ENCODE data around the gene CELSR3. TPM values are rescaled to one million over a fixed set of nuclear protein-coding genes. Genes with fewer than 3 reads are reported as not detected.

CELSR3 gene
- polyA plus RNA-seq, 3 donors from 2014 or later: 0.46 to 0.48 TPM; not detected in 1

- Mint-ChIP-seq H3K36me3 (peaks cover 9 to 19% (median 13%) of the 10 kb centered on the region in 3 donors), H3K9me3 (no peaks in the 10 kb centered on the region), H3K27ac (peak overlapping the region in 2 of 6 donors; percentile 13 to 46), H3K27me3 (ENCODE audit: low read depth in 3 of 3) (peaks cover 0 to 6% (median 2%) of the 10 kb centered on the region in 3 donors), H3K4me3 (no peak overlapping the region), H3K4me1 (peaks cover 25 to 33% of the 10 kb centered on the region in 2 donors)
- no peak for DNase-seq
Measured at GRCh38 chr3:48695393-48695753, 32.7 kb upstream of the CELSR3 start.

- Mint-ChIP-seq H3K27ac (peak overlapping the region in 3 of 6 donors; percentile 13 to 79 (median 46)), H3K4me3 (no peak overlapping the region), H3K9me3 (no peaks in the 10 kb centered on the region), H3K27me3 (ENCODE audit: low read depth in 3 of 3) (peaks cover 0 to 6% (median 2%) of the 10 kb centered on the region in 3 donors), H3K36me3 (peaks cover 13 to 23% (median 13%) of the 10 kb centered on the region in 3 donors), H3K4me1 (peaks cover 21 to 28% of the 10 kb centered on the region in 2 donors)
- DNase-seq: no peak
Measured at GRCh38 chr3:48694610-48695392, 32.1 kb upstream of the CELSR3 start.

- Mint-ChIP-seq H3K27me3 (ENCODE audit: low read depth in 3 of 3) (peaks cover 0 to 6% (median 2%) of the 10 kb centered on the region in 3 donors), H3K27ac (no peak overlapping the region), H3K36me3 (peaks cover 13 to 23% (median 13%) of the 10 kb centered on the region in 3 donors), H3K9me3 (no peaks in the 10 kb centered on the region), H3K4me1 (peaks cover 14 to 18% of the 10 kb centered on the region in 2 donors), H3K4me3 (no peak overlapping the region)
- no peak for DNase-seq
Measured at GRCh38 chr3:48693826-48694225, 31.1 kb upstream of the CELSR3 start.

GRCh38 chr3:48692551-48692950 is 29.9 kb upstream of the CELSR3 start:
- no peak for DNase-seq
- peak overlapping the region in 1 of 6 donors; percentile 39 for H3K27ac Mint-ChIP-seq
- H3K36me3 Mint-ChIP-seq: peaks cover 13 to 26% (median 13%) of the 10 kb centered on the region in 3 donors
- no peak overlapping the region for H3K4me3 Mint-ChIP-seq
- H3K27me3 Mint-ChIP-seq (ENCODE audit: low read depth in 3 of 3): peaks cover 0 to 6% (median 2%) of the 10 kb centered on the region in 3 donors
- H3K4me1 Mint-ChIP-seq: peaks cover 11 to 15% of the 10 kb centered on the region in 2 donors
- H3K9me3 Mint-ChIP-seq: no peaks in the 10 kb centered on the region

- H3K36me3 Mint-ChIP-seq: peaks cover 13 to 27% (median 13%) of the 10 kb centered on the region in 3 donors
- H3K4me3 Mint-ChIP-seq: no peak overlapping the region
- no peak for DNase-seq
- peak overlapping the region in 4 of 6 donors; percentile 7 to 75 (median 35) for H3K27ac Mint-ChIP-seq
- H3K4me1 Mint-ChIP-seq: peaks cover 9 to 16% of the 10 kb centered on the region in 2 donors
- H3K27me3 Mint-ChIP-seq (ENCODE audit: low read depth in 3 of 3): peaks cover 0 to 6% (median 4%) of the 10 kb centered on the region in 3 donors
- H3K9me3 Mint-ChIP-seq: no peaks in the 10 kb centered on the region
Measured at GRCh38 chr3:48690846-48691458, 28.3 kb upstream of the CELSR3 start.

GRCh38 chr3:48689384-48689783 is 26.7 kb upstream of the CELSR3 start:
- peaks cover 7 to 23% (median 13%) of the 10 kb centered on the region in 3 donors for H3K36me3 Mint-ChIP-seq
- peaks cover 0 to 5% (median 2%) of the 10 kb centered on the region in 3 donors for H3K27me3 Mint-ChIP-seq (ENCODE audit: low read depth in 3 of 3)
- H3K27ac Mint-ChIP-seq: no peak overlapping the region
- H3K4me1 Mint-ChIP-seq: peaks cover 14 to 27% of the 10 kb centered on the region in 2 donors
- DNase-seq: no peak
- no peak overlapping the region for H3K4me3 Mint-ChIP-seq
- no peaks in the 10 kb centered on the region for H3K9me3 Mint-ChIP-seq

- no peak overlapping the region for H3K4me3 Mint-ChIP-seq
- peaks cover 7 to 23% (median 13%) of the 10 kb centered on the region in 3 donors for H3K36me3 Mint-ChIP-seq
- H3K27ac Mint-ChIP-seq: no peak overlapping the region
Measured at GRCh38 chr3:48688737-48689075, 26.0 kb upstream of the CELSR3 start.

GRCh38 chr3:48688032-48688736 is 25.5 kb upstream of the CELSR3 start:
- H3K4me3 Mint-ChIP-seq: peak overlapping the region in 1 of 5 donors; percentile 65
- H3K27me3 Mint-ChIP-seq (ENCODE audit: low read depth in 3 of 3): peaks cover 0 to 4% (median 2%) of the 10 kb centered on the region in 3 donors
- DNase-seq: no peak
- peaks cover 19 to 34% of the 10 kb centered on the region in 2 donors for H3K4me1 Mint-ChIP-seq
- H3K27ac Mint-ChIP-seq: peak overlapping the region in 2 of 6 donors; percentile 17 to 27
- no peaks in the 10 kb centered on the region for H3K9me3 Mint-ChIP-seq
- peaks cover 5 to 19% (median 13%) of the 10 kb centered on the region in 3 donors for H3K36me3 Mint-ChIP-seq

More at GRCh38 chr3:48688737-48689075, 26.0 kb upstream of the CELSR3 start:
- no peak for DNase-seq
- peaks cover 0 to 4% (median 2%) of the 10 kb centered on the region in 3 donors for H3K27me3 Mint-ChIP-seq (ENCODE audit: low read depth in 3 of 3)
- H3K9me3 Mint-ChIP-seq: no peaks in the 10 kb centered on the region
- peaks cover 18 to 34% of the 10 kb centered on the region in 2 donors for H3K4me1 Mint-ChIP-seq

- H3K4me3 Mint-ChIP-seq: no peak overlapping the region
- H3K27ac Mint-ChIP-seq: peak overlapping the region in 1 of 6 donors; percentile 27
- H3K36me3 Mint-ChIP-seq: peaks cover 0 to 12% (median 9%) of the 10 kb centered on the region in 3 donors
Measured at GRCh38 chr3:48687220-48687678, 24.6 kb upstream of the CELSR3 start.

GRCh38 chr3:48686538-48687219 is 24.0 kb upstream of the CELSR3 start:
- H3K36me3 Mint-ChIP-seq: peaks cover 0 to 12% (median 9%) of the 10 kb centered on the region in 3 donors
- no peaks in the 10 kb centered on the region for H3K9me3 Mint-ChIP-seq
- H3K4me3 Mint-ChIP-seq: peak overlapping the region; percentile 91 to 97 (median 93)
- no peak for DNase-seq
- H3K27ac Mint-ChIP-seq: peak overlapping the region in 4 of 6 donors; percentile 69 to 91 (median 84)
- peaks cover 0 to 4% (median 0%) of the 10 kb centered on the region in 3 donors for H3K27me3 Mint-ChIP-seq (ENCODE audit: low read depth in 3 of 3)
- peaks cover 19 to 28% of the 10 kb centered on the region in 2 donors for H3K4me1 Mint-ChIP-seq

More at GRCh38 chr3:48687220-48687678, 24.6 kb upstream of the CELSR3 start:
- DNase-seq: no peak
- peaks cover 0 to 4% (median 0%) of the 10 kb centered on the region in 3 donors for H3K27me3 Mint-ChIP-seq (ENCODE audit: low read depth in 3 of 3)
- H3K9me3 Mint-ChIP-seq: no peaks in the 10 kb centered on the region
- H3K4me1 Mint-ChIP-seq: peaks cover 19 to 28% of the 10 kb centered on the region in 2 donors

- H3K4me3 Mint-ChIP-seq: peak within 1 kb of the TSS; percentile 91 to 97 (median 93)
- H3K36me3 Mint-ChIP-seq: peaks cover 2 to 11% (median 7%) of the 10 kb centered on the region in 3 donors
- peak; percentile 86 to 90 (median 88) for DNase-seq
- no peaks in the 10 kb centered on the region for H3K9me3 Mint-ChIP-seq
- peak within 1 kb of the TSS; percentile 81 to 93 (median 88) for H3K27ac Mint-ChIP-seq
- peaks cover 0 to 4% (median 0%) of the 10 kb centered on the region in 3 donors for H3K27me3 Mint-ChIP-seq (ENCODE audit: low read depth in 3 of 3)
- peaks cover 19 to 28% of the 10 kb centered on the region in 2 donors for H3K4me1 Mint-ChIP-seq
Measured at GRCh38 chr3:48685603-48686511, 23.2 kb upstream of the CELSR3 start, which contains the start of gene NCKIPSD. TSS of gene NCKIPSD (minus strand) at chr3:48685915. CDS start at chr3:48685807, 108 bp downstream.

GRCh38 chr3:48685293-48685602 is 22.6 kb upstream of the CELSR3 start:
- Mint-ChIP-seq H3K36me3 (peaks cover 8 to 16% (median 13%) of the 10 kb centered on the region in 3 donors), H3K4me1 (peaks cover 19 to 28% of the 10 kb centered on the region in 2 donors), H3K4me3 (peak overlapping the region; percentile 91 to 97 (median 93)), H3K27me3 (ENCODE audit: low read depth in 3 of 3) (peaks cover 0 to 4% (median 0%) of the 10 kb centered on the region in 3 donors), H3K9me3 (no peaks in the 10 kb centered on the region), H3K27ac (peak overlapping the region in 5 of 6 donors; percentile 11 to 81 (median 48))
- no peak for DNase-seq
